Calu3 (cell line): Measurements from ENCODE around the gene SMU1. TPM values are rescaled to one million over a fixed set of nuclear protein-coding genes. Genes with fewer than 3 reads are reported as not detected.

Experiments used
- BruUV-seq: library from RNA; stranded (reverse); fragments of 400-500 nt; replicated peaks from 2 replicates; lab custom pipeline; 2021; lab: Mats Ljungman, UMichigan
- CTCF ChIA-PET: fragments of 300-600 bp; sonication (Branson Sonifier 250); formaldehyde crosslinking; loops from one replicate; lab custom pipeline; 2022; ENCODE audit warnings: antibody characterized with exemption; lab: Charles Lee
- DNase-seq: peaks from one replicate; pipeline ENCODE4 v3.0.0; 2022
- H3K27ac Mint-ChIP-seq: one replicate; pipeline ENCODE4 v1.8.0; 2022; ENCODE audit warnings: mixed read lengths; ENCODE audit not compliant: unreplicated experiment
- H3K27me3 Mint-ChIP-seq: one replicate; pipeline ENCODE4 v1.8.0; 2022; ENCODE audit warnings: mixed read lengths; ENCODE audit not compliant: unreplicated experiment
- H3K36me3 Mint-ChIP-seq: one replicate; pipeline ENCODE4 v1.8.0; 2022; ENCODE audit warnings: mild to moderate bottlenecking, moderate library complexity, mixed read lengths; ENCODE audit not compliant: insufficient read depth, unreplicated experiment
- H3K4me1 Mint-ChIP-seq: one replicate; pipeline ENCODE4 v1.8.0; 2022; ENCODE audit warnings: mild to moderate bottlenecking, low read depth, mixed read lengths; ENCODE audit not compliant: unreplicated experiment
- H3K4me3 Mint-ChIP-seq: one replicate; pipeline ENCODE4 v1.8.0; 2022; ENCODE audit warnings: mild to moderate bottlenecking, low read depth, moderate library complexity, mixed read lengths; ENCODE audit not compliant: unreplicated experiment
- H3K9me3 Mint-ChIP-seq: one replicate; pipeline ENCODE4 v1.8.0; 2022; ENCODE audit warnings: low read depth, mixed read lengths; ENCODE audit not compliant: unreplicated experiment
- intact Hi-C: fragments of 100-400 bp; cut with micrococcal nuclease; formaldehyde crosslinking; loops from one replicate; pipeline ENCODE4 v1.10.0; 2022; ENCODE audit not compliant: unreplicated experiment
- total RNA-seq: library from RNA; stranded (reverse); gene quantifications from 2 replicates; pipeline ENCODE4 v1.2.3, GENCODE V29; 2022
- TF ChIP-seq, protein P1 (sequence below): fragments of 200-600 bp; IDR thresholded peaks from one replicate; pipeline ENCODE4 v1.8.0; 2022; ENCODE audit warnings: antibody characterized with exemption; ENCODE audit not compliant: unreplicated experiment

Gene SMU1
- total RNA-seq, 1 experiment from 2014 or later = 12.3 TPM

DNA sequence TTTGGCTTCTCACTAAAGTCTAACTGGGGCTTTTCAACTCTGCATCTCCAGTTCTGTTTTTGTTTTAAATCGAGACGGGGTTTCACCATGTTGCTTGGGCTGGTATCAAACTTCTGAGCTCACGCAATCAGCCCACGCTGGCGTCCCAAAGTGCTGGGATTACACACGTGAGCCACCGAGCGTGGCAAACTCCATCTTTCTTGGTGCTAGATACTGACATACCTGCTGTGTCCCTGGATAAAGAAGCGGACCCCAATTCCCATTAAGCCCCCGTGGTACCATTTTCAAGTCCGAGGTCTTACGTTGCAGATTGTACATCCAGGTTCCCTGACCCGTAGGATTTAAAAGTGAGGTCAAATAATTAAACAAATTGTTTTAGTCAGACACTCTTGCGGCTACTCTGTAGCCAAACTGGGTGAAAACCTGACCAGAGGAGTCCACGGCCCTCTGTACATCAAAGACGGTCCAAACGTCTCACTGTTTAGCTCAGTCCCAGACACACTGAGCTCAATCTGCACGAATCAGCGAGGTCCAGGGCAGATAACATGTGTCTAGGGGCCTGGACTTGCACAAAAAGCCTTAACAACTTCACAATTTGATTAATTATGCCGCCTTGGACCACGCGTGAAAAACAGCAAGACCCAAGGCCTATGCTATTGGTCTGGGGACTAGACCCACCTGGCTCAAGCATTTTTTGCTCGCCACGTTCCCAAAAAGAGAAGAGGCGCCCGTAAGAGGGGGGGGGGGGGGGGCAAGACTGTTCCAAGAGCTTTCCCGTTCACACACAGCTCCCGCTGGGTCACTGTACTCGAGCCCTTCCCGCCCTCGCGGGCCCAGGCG, 52.1 kb downstream of the SMU1 start:
- CTCF ChIA-PET = interaction anchor here (0.5 kb wide), 1 partner anchor 96 kb away, joined by 3 read pairs; no protein-coding TSS in a partner anchor
- H3K9me3 Mint-ChIP-seq = no peaks in the 10 kb centered on the region
- no peaks in the 10 kb centered on the region for H3K27me3 Mint-ChIP-seq
- peaks cover 59% of the 10 kb centered on the region for H3K36me3 Mint-ChIP-seq
- H3K4me1 Mint-ChIP-seq = peaks cover 31% of the 10 kb centered on the region
- intact Hi-C loops = no loop called here
- TF ChIP-seq, protein P1, sequence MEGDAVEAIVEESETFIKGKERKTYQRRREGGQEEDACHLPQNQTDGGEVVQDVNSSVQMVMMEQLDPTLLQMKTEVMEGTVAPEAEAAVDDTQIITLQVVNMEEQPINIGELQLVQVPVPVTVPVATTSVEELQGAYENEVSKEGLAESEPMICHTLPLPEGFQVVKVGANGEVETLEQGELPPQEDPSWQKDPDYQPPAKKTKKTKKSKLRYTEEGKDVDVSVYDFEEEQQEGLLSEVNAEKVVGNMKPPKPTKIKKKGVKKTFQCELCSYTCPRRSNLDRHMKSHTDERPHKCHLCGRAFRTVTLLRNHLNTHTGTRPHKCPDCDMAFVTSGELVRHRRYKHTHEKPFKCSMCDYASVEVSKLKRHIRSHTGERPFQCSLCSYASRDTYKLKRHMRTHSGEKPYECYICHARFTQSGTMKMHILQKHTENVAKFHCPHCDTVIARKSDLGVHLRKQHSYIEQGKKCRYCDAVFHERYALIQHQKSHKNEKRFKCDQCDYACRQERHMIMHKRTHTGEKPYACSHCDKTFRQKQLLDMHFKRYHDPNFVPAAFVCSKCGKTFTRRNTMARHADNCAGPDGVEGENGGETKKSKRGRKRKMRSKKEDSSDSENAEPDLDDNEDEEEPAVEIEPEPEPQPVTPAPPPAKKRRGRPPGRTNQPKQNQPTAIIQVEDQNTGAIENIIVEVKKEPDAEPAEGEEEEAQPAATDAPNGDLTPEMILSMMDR = no peak
- BruUV-seq = TSS peak; percentile 49
- peak overlapping the region; percentile 77 for H3K4me3 Mint-ChIP-seq
- DNase-seq = no peak
- peak overlapping the region; percentile 27 for H3K27ac Mint-ChIP-seq

DNA sequence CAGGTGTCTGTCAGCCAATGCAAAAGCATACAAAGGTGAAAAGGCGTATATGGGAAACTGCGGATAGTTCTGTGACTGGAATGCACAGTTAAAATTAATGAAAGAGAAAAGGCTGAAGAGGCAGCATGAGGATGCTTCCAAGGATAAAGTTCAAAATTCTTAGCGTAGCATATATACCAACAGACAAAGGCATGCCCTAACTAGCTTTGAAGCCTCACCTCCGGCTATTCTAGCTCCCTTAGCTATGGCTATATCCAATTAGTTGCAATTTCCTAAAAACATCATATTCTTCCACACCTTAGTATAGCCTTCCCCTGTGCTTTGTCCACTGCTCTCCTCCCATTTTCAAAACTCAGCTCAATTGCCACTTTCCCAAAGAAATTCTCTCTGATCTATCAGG, 52.8 kb downstream of the SMU1 start:
- Mint-ChIP-seq H3K9me3 (no peaks in the 10 kb centered on the region), H3K4me3 (peak overlapping the region; percentile 77), H3K4me1 (peaks cover 31% of the 10 kb centered on the region), H3K27me3 (no peaks in the 10 kb centered on the region), H3K36me3 (peaks cover 57% of the 10 kb centered on the region), H3K27ac (peak overlapping the region; percentile 27)
- no peak for DNase-seq
- no TSS peak for BruUV-seq
- CTCF ChIA-PET = no interaction called here
- intact Hi-C loops = no loop called here
- TF ChIP-seq, protein P1 = no peak

DNA sequence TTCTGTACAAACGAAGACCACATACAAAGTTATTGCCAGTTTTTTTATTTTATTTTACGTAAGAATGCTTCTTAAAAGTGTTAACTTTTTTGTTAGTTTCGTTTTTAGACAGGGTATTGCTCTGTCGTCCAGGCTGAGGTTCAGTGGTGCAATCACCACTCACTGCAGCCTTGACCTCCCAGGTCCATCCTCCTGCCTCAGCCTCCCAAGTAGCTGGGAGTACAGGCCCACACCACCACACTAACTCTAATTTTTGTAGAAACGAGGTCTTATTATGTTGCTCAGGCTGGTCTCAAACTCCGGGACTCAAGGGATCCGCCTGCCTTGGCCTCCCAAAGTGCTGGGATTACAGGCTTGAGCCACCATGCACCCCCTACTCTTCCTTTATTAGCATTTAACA, 53.7 kb downstream of the SMU1 start:
- H3K4me1 Mint-ChIP-seq = peaks cover 24% of the 10 kb centered on the region
- no peak overlapping the region for H3K27ac Mint-ChIP-seq
- intact Hi-C loops = no loop called here
- H3K9me3 Mint-ChIP-seq = no peaks in the 10 kb centered on the region
- no peak for DNase-seq
- H3K4me3 Mint-ChIP-seq = no peak overlapping the region
- no peaks in the 10 kb centered on the region for H3K27me3 Mint-ChIP-seq
- H3K36me3 Mint-ChIP-seq = peaks cover 49% of the 10 kb centered on the region
- CTCF ChIA-PET = no interaction called here
- TF ChIP-seq, protein P1 = no peak
- no TSS peak for BruUV-seq

DNA sequence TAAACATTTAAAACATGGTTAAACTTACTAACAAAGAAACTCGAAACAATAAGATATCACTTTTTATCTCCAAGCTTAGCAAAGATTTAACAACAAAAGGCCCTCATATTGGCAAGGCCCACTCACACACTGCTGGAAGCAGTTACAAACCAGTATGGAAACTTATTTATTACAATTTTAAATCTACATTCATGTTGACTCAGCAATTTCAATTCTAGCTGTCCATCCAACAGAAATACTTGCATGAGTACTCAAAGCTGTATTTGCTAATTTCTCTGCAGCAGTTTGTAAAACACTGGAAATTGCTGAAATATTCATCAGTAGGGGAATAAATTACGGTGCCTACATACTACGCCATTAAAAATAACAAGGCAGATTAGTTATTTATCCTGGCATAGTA, 54.2 kb downstream of the SMU1 start:
- Mint-ChIP-seq H3K27me3 (no peaks in the 10 kb centered on the region), H3K4me3 (no peak overlapping the region), H3K27ac (no peak overlapping the region), H3K9me3 (no peaks in the 10 kb centered on the region), H3K4me1 (peaks cover 23% of the 10 kb centered on the region), H3K36me3 (peaks cover 44% of the 10 kb centered on the region)
- intact Hi-C loops = no loop called here
- DNase-seq = no peak
- TF ChIP-seq, protein P1 = no peak
- BruUV-seq = no TSS peak
- CTCF ChIA-PET = no interaction called here
